Fibroblast of mammary gland (primary cell): ENCODE measurements around the gene EIF3F.

Experiments
- DNase-seq: peaks from one replicate; pipeline ENCODE4 v3.0.0-alpha.2; 2010; ENCODE audit warnings: low read depth
- H3K4me3 ChIP-seq: 2 replicates; pipeline ENCODE4 v1.5.1; 2011; ENCODE audit warnings: low read depth, mild to moderate bottlenecking, low read length, moderate library complexity; ENCODE audit not compliant: control insufficient read depth
- TF ChIP-seq, protein P1 (sequence below): conservative IDR thresholded peaks from 2 replicates; pipeline ENCODE4 v1.5.1; 2011; ENCODE audit warnings: low read depth, low read length, inconsistent platforms; ENCODE audit not compliant: control insufficient read depth, insufficient read depth

Gene EIF3F

DNA sequence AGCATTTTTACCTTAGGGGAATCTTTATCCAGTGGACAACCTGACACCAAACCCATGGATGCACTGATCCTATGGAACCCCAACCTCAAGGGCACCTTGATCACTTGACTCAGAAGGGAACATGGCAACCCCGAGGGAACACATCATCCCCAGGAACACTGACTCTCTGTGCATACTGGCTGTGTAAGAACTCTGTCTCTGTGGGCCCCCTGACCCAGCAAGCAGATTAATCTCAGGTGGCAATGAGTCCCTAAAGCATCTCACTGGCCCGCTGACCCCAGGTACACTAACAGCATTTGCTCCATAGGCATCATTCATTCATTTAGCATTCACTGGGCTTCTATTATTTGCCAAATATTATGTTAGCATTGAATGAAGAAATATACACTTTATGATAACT lies 16.9 kb downstream of the EIF3F start:
- no peak for DNase-seq
- TF ChIP-seq, protein P1, sequence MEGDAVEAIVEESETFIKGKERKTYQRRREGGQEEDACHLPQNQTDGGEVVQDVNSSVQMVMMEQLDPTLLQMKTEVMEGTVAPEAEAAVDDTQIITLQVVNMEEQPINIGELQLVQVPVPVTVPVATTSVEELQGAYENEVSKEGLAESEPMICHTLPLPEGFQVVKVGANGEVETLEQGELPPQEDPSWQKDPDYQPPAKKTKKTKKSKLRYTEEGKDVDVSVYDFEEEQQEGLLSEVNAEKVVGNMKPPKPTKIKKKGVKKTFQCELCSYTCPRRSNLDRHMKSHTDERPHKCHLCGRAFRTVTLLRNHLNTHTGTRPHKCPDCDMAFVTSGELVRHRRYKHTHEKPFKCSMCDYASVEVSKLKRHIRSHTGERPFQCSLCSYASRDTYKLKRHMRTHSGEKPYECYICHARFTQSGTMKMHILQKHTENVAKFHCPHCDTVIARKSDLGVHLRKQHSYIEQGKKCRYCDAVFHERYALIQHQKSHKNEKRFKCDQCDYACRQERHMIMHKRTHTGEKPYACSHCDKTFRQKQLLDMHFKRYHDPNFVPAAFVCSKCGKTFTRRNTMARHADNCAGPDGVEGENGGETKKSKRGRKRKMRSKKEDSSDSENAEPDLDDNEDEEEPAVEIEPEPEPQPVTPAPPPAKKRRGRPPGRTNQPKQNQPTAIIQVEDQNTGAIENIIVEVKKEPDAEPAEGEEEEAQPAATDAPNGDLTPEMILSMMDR: no peak
- no peak overlapping the region for H3K4me3 ChIP-seq

DNA sequence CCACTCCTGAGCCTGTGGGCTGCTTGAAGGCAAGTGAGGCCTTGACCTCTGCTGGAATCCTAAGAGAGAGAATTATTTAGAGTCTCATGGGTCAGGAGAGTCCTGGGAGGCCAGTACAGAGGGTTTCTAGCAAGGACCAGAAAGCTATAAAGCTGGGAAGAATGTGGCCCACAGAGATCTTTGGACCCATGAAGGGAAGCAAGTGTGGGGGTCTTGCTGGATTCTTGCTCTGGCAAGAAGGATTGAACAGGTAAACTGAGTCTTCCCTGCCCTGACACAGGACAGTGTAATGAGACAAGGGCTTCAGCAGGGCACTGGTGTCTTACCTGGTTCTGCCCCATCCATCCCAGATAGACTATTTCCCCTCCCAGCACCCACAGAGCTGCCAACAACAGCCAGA lies 18.4 kb downstream of the EIF3F start:
- no peak for DNase-seq
- TF ChIP-seq, protein P1: no peak
- H3K4me3 ChIP-seq: no peak overlapping the region

DNA sequence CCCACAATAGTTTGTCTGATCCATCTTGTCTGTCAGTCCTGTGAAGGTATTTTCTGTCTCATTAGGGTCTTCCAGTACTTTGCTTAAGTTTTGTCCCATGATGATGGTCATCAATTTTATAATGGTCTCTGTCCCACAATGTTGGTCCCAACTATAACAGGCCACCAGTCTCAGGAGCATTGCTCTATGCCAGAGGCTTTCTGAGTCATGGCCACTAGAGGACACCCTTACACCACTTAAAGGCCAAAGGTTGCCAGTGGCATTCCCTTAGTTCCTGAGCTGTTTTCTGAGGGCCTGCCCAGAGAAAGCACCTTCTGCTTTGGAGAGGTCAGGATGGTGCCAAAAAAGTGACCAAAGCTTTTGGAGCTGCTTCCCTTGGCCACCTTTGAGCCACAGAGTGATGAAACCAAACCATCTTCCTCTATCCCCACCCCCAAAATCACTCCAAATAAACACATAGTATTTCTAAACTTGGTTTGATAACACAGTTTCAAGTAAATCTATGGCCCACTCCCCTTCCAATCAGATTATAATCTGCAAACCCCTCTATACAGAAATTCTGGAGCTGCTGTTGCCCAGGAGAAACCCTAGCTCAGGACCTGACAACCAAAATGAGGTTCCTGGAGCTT lies 19.3 kb downstream of the EIF3F start:
- H3K4me3 ChIP-seq: no peak overlapping the region
- TF ChIP-seq, protein P1: peak; percentile 96
- DNase-seq: peak; percentile 74

DNA sequence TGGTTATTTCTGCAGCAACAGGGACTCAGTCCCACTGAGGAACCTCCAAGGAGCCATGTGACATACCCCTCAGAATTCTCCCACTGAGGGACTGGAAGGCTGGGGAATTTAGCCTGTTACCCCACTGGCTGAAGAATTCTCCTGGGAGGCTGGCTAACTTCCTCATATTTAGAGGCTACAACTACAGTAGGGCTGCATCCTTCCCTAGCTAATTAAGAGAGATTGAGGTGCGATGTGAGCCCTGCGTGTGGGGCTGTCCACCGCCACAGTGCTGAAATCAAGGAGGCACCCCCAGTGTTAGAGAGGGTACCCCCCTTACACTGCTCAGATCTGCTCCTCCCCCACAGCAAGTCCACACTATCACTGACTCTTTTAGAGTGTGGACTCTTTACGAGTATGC lies 21.1 kb downstream of the EIF3F start:
- TF ChIP-seq, protein P1: no peak
- H3K4me3 ChIP-seq: no peak overlapping the region
- no peak for DNase-seq

DNA sequence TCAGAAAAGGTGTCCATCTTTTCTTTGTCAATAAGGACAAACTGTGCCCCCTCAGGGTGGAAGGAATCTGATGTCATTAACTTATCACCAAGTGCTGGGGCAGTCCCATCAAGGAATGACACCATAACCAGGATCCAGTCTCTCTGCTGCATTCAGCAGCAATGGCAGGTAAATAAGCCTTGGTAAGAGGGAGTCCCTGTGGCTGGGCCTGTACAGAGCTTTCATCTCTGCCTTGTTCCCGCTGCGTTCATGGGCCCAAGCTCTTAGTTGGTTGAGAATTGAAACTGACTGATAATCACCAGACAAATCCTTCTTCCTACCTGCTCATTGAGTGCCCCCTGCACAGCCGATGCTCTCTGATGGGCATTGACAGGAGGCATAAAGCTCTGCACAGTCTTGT lies 22.7 kb downstream of the EIF3F start:
- H3K4me3 ChIP-seq: no peak overlapping the region
- TF ChIP-seq, protein P1: no peak
- no peak for DNase-seq

DNA sequence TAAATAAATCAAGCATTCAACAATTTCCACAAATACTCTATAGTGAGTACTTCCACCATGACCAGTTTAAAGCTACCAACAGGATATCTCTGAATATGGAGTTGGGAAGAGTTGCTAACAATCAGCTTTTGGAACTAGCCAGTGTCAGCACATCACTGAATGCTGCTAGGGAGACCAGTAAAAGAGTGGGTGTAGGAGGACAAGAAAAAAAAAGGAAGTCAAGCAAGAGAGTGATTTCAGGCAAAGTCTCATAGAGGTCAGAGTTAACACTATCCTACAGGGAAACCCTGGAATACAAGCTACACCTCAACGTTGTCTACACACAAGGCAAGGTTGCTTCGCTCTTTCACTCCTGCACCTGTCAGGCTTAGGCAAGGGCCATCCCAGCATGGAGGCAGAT lies 24.2 kb downstream of the EIF3F start:
- no peak overlapping the region for H3K4me3 ChIP-seq
- TF ChIP-seq, protein P1: no peak
- no peak for DNase-seq

DNA sequence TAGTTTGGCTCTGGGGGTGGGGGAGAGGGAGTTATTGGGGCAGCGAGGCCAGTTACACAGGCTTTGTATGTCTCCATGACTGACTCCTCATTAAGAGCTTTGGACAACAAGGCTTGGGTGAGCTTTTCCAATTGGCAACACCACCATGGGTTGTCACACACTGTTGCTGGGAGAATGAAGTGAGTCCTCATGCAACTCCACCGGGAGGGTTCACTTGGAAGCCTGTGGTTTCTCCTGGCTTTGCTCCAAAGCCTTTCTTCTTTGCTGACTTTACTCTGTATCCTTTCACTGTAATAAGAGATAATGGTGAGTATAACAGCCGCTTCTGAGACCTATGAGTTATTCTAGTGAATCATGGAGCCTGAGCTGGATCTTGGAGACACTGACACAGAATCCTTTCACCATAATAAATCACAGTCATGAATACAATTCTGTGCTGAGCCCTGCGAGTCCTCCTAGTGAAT lies 24.9 kb downstream of the EIF3F start:
- DNase-seq: peak; percentile 99
- no peak overlapping the region for H3K4me3 ChIP-seq
- TF ChIP-seq, protein P1: no peak
